Measurements from ENCODE around the gene SH2D4B.

The SH2D4B gene

GRCh38 chr10:80633383-80633860, 95.7 kb downstream of the SH2D4B start:
- no peaks in the 10 kb centered on the region for H3K27me3 ChIP-seq (ENCODE audit: control insufficient read depth in 2 of 2, insufficient read depth in 2 of 2, low read length in 2 of 2)
- H3K9ac ChIP-seq (ENCODE audit: low read depth in 1 of 2, low read length in 2 of 2): no peak overlapping the region
- no peak overlapping the region for H3K4me3 ChIP-seq (ENCODE audit: low read length in 2 of 2)
- no peak overlapping the region for H3K27ac ChIP-seq (ENCODE audit: low read depth in 2 of 2, low read length in 2 of 2)
- no peaks in the 10 kb centered on the region for H3K9me3 ChIP-seq (ENCODE audit: control insufficient read depth in 2 of 2, low read length in 2 of 2)
- H3K4me1 ChIP-seq (ENCODE audit: control insufficient read depth in 2 of 2, insufficient read depth in 2 of 2, low read length in 2 of 2): no peaks in the 10 kb centered on the region
- H3K36me3 ChIP-seq (ENCODE audit: control insufficient read depth in 2 of 2, insufficient read depth in 2 of 2, low read length in 2 of 2): no peaks in the 10 kb centered on the region

- no peaks in the 10 kb centered on the region for H3K9me3 ChIP-seq (ENCODE audit: control insufficient read depth in 2 of 2, low read length in 2 of 2)
- H3K27me3 ChIP-seq (ENCODE audit: control insufficient read depth in 2 of 2, insufficient read depth in 2 of 2, low read length in 2 of 2): no peaks in the 10 kb centered on the region
- no peaks in the 10 kb centered on the region for H3K4me1 ChIP-seq (ENCODE audit: control insufficient read depth in 2 of 2, insufficient read depth in 2 of 2, low read length in 2 of 2)
- no peak overlapping the region for H3K27ac ChIP-seq (ENCODE audit: low read depth in 2 of 2, low read length in 2 of 2)
- H3K4me3 ChIP-seq (ENCODE audit: low read length in 2 of 2): no peak overlapping the region
- no peak overlapping the region for H3K9ac ChIP-seq (ENCODE audit: low read depth in 1 of 2, low read length in 2 of 2)
- H3K36me3 ChIP-seq (ENCODE audit: control insufficient read depth in 2 of 2, insufficient read depth in 2 of 2, low read length in 2 of 2): no peaks in the 10 kb centered on the region
Measured at GRCh38 chr10:80633910-80634309, 96.2 kb downstream of the SH2D4B start.

- H3K9ac ChIP-seq (ENCODE audit: low read depth in 1 of 2, low read length in 2 of 2): no peak overlapping the region
- H3K4me3 ChIP-seq (ENCODE audit: low read length in 2 of 2): no peak overlapping the region
- no peaks in the 10 kb centered on the region for H3K27me3 ChIP-seq (ENCODE audit: control insufficient read depth in 2 of 2, insufficient read depth in 2 of 2, low read length in 2 of 2)
- H3K27ac ChIP-seq (ENCODE audit: low read depth in 2 of 2, low read length in 2 of 2): no peak overlapping the region
- H3K36me3 ChIP-seq (ENCODE audit: control insufficient read depth in 2 of 2, insufficient read depth in 2 of 2, low read length in 2 of 2): no peaks in the 10 kb centered on the region
- no peaks in the 10 kb centered on the region for H3K9me3 ChIP-seq (ENCODE audit: control insufficient read depth in 2 of 2, low read length in 2 of 2)
- no peaks in the 10 kb centered on the region for H3K4me1 ChIP-seq (ENCODE audit: control insufficient read depth in 2 of 2, insufficient read depth in 2 of 2, low read length in 2 of 2)
Measured at GRCh38 chr10:80642661-80643060, 105.0 kb downstream of the SH2D4B start.

GRCh38 chr10:80646366-80646765, 108.7 kb downstream of the SH2D4B start:
- Histone ChIP-seq H3K4me3 (ENCODE audit: low read length in 2 of 2) (no peak overlapping the region), H3K9me3 (ENCODE audit: control insufficient read depth in 2 of 2, low read length in 2 of 2) (no peaks in the 10 kb centered on the region), H3K36me3 (ENCODE audit: control insufficient read depth in 2 of 2, insufficient read depth in 2 of 2, low read length in 2 of 2) (no peaks in the 10 kb centered on the region), H3K27ac (ENCODE audit: low read depth in 2 of 2, low read length in 2 of 2) (no peak overlapping the region), H3K9ac (ENCODE audit: low read depth in 1 of 2, low read length in 2 of 2) (no peak overlapping the region), H3K4me1 (ENCODE audit: control insufficient read depth in 2 of 2, insufficient read depth in 2 of 2, low read length in 2 of 2) (no peaks in the 10 kb centered on the region), H3K27me3 (ENCODE audit: control insufficient read depth in 2 of 2, insufficient read depth in 2 of 2, low read length in 2 of 2) (no peaks in the 10 kb centered on the region)

- no peak overlapping the region for H3K4me3 ChIP-seq (ENCODE audit: low read length in 2 of 2)
- no peaks in the 10 kb centered on the region for H3K27me3 ChIP-seq (ENCODE audit: control insufficient read depth in 2 of 2, insufficient read depth in 2 of 2, low read length in 2 of 2)
- H3K4me1 ChIP-seq (ENCODE audit: control insufficient read depth in 2 of 2, insufficient read depth in 2 of 2, low read length in 2 of 2): no peaks in the 10 kb centered on the region
- no peaks in the 10 kb centered on the region for H3K9me3 ChIP-seq (ENCODE audit: control insufficient read depth in 2 of 2, low read length in 2 of 2)
- H3K27ac ChIP-seq (ENCODE audit: low read depth in 2 of 2, low read length in 2 of 2): no peak overlapping the region
- no peak overlapping the region for H3K9ac ChIP-seq (ENCODE audit: low read depth in 1 of 2, low read length in 2 of 2)
- no peaks in the 10 kb centered on the region for H3K36me3 ChIP-seq (ENCODE audit: control insufficient read depth in 2 of 2, insufficient read depth in 2 of 2, low read length in 2 of 2)
Measured at GRCh38 chr10:80647173-80647833, 109.6 kb downstream of the SH2D4B start.

- H3K9me3 ChIP-seq (ENCODE audit: control insufficient read depth in 2 of 2, low read length in 2 of 2): no peaks in the 10 kb centered on the region
- no peaks in the 10 kb centered on the region for H3K4me1 ChIP-seq (ENCODE audit: control insufficient read depth in 2 of 2, insufficient read depth in 2 of 2, low read length in 2 of 2)
- no peak overlapping the region for H3K9ac ChIP-seq (ENCODE audit: low read depth in 1 of 2, low read length in 2 of 2)
- H3K27me3 ChIP-seq (ENCODE audit: control insufficient read depth in 2 of 2, insufficient read depth in 2 of 2, low read length in 2 of 2): no peaks in the 10 kb centered on the region
- no peak overlapping the region for H3K4me3 ChIP-seq (ENCODE audit: low read length in 2 of 2)
- no peaks in the 10 kb centered on the region for H3K36me3 ChIP-seq (ENCODE audit: control insufficient read depth in 2 of 2, insufficient read depth in 2 of 2, low read length in 2 of 2)
- no peak overlapping the region for H3K27ac ChIP-seq (ENCODE audit: low read depth in 2 of 2, low read length in 2 of 2)
Measured at GRCh38 chr10:80648106-80648505, 110.4 kb downstream of the SH2D4B start.

- Histone ChIP-seq H3K4me1 (ENCODE audit: control insufficient read depth in 2 of 2, insufficient read depth in 2 of 2, low read length in 2 of 2) (no peaks in the 10 kb centered on the region), H3K4me3 (ENCODE audit: low read length in 2 of 2) (no peak overlapping the region), H3K27ac (ENCODE audit: low read depth in 2 of 2, low read length in 2 of 2) (no peak overlapping the region), H3K9me3 (ENCODE audit: control insufficient read depth in 2 of 2, low read length in 2 of 2) (peaks cover 0 to 3% of the 10 kb centered on the region in 2 donors), H3K27me3 (ENCODE audit: control insufficient read depth in 2 of 2, insufficient read depth in 2 of 2, low read length in 2 of 2) (no peaks in the 10 kb centered on the region), H3K36me3 (ENCODE audit: control insufficient read depth in 2 of 2, insufficient read depth in 2 of 2, low read length in 2 of 2) (no peaks in the 10 kb centered on the region), H3K9ac (ENCODE audit: low read depth in 1 of 2, low read length in 2 of 2) (no peak overlapping the region)
Measured at GRCh38 chr10:80649183-80649582, 111.5 kb downstream of the SH2D4B start.

GRCh38 chr10:80655898-80656297, 118.2 kb downstream of the SH2D4B start:
- no peaks in the 10 kb centered on the region for H3K4me1 ChIP-seq (ENCODE audit: control insufficient read depth in 2 of 2, insufficient read depth in 2 of 2, low read length in 2 of 2)
- H3K36me3 ChIP-seq (ENCODE audit: control insufficient read depth in 2 of 2, insufficient read depth in 2 of 2, low read length in 2 of 2): no peaks in the 10 kb centered on the region
- no peak overlapping the region for H3K9ac ChIP-seq (ENCODE audit: low read depth in 1 of 2, low read length in 2 of 2)

GRCh38 chr10:80658068-80658467, 120.4 kb downstream of the SH2D4B start:
- no peak overlapping the region for H3K4me3 ChIP-seq (ENCODE audit: low read length in 2 of 2)
- H3K9me3 ChIP-seq (ENCODE audit: control insufficient read depth in 2 of 2, low read length in 2 of 2): peaks cover 0 to 11% of the 10 kb centered on the region in 2 donors
- peaks cover 0 to 3% of the 10 kb centered on the region in 2 donors for H3K4me1 ChIP-seq (ENCODE audit: control insufficient read depth in 2 of 2, insufficient read depth in 2 of 2, low read length in 2 of 2)
- no peak overlapping the region for H3K27ac ChIP-seq (ENCODE audit: low read depth in 2 of 2, low read length in 2 of 2)
- H3K27me3 ChIP-seq (ENCODE audit: control insufficient read depth in 2 of 2, insufficient read depth in 2 of 2, low read length in 2 of 2): no peaks in the 10 kb centered on the region
- no peaks in the 10 kb centered on the region for H3K36me3 ChIP-seq (ENCODE audit: control insufficient read depth in 2 of 2, insufficient read depth in 2 of 2, low read length in 2 of 2)
- H3K9ac ChIP-seq (ENCODE audit: low read depth in 1 of 2, low read length in 2 of 2): no peak overlapping the region

More at GRCh38 chr10:80655898-80656297, 118.2 kb downstream of the SH2D4B start:
- H3K27me3 ChIP-seq (ENCODE audit: control insufficient read depth in 2 of 2, insufficient read depth in 2 of 2, low read length in 2 of 2): no peaks in the 10 kb centered on the region
- no peak overlapping the region for H3K27ac ChIP-seq (ENCODE audit: low read depth in 2 of 2, low read length in 2 of 2)
- no peak overlapping the region for H3K4me3 ChIP-seq (ENCODE audit: low read length in 2 of 2)
- H3K9me3 ChIP-seq (ENCODE audit: control insufficient read depth in 2 of 2, low read length in 2 of 2): peaks cover 0 to 11% of the 10 kb centered on the region in 2 donors

GRCh38 chr10:80659289-80659688, 121.6 kb downstream of the SH2D4B start:
- H3K9me3 ChIP-seq (ENCODE audit: control insufficient read depth in 2 of 2, low read length in 2 of 2): peaks cover 0 to 7% of the 10 kb centered on the region in 2 donors
- H3K27me3 ChIP-seq (ENCODE audit: control insufficient read depth in 2 of 2, insufficient read depth in 2 of 2, low read length in 2 of 2): no peaks in the 10 kb centered on the region
- H3K4me3 ChIP-seq (ENCODE audit: low read length in 2 of 2): no peak overlapping the region
- H3K36me3 ChIP-seq (ENCODE audit: control insufficient read depth in 2 of 2, insufficient read depth in 2 of 2, low read length in 2 of 2): no peaks in the 10 kb centered on the region
- no peak overlapping the region for H3K27ac ChIP-seq (ENCODE audit: low read depth in 2 of 2, low read length in 2 of 2)
- peaks cover under 1 to 3% of the 10 kb centered on the region in 2 donors for H3K4me1 ChIP-seq (ENCODE audit: control insufficient read depth in 2 of 2, insufficient read depth in 2 of 2, low read length in 2 of 2)
- H3K9ac ChIP-seq (ENCODE audit: low read depth in 1 of 2, low read length in 2 of 2): no peak overlapping the region
